Astrocyte (in vitro differentiated cells and primary cell): ENCODE measurements around the gene C8A. TPM values are rescaled to one million over a fixed set of nuclear protein-coding genes. Genes with fewer than 3 reads are reported as not detected.

ENCODE experiments used
- DNase-seq: peaks from one replicate; pipeline ENCODE4 v3.0.0-alpha.2; 2010; ENCODE audit warnings: low read depth
- FAIRE-seq: peaks from 2 replicates; lab custom pipeline; 2011; peaks lifted over from hg19 to GRCh38; lab: Jason Lieb, UNC
- H2AFZ ChIP-seq: 2 replicates; pipeline ENCODE4 v1.6.0; 2012; ENCODE audit warnings: low read depth, low read length, inconsistent platforms
- H3K27ac ChIP-seq: 2 replicates; pipeline ENCODE4 v1.5.1; 2011; ENCODE audit warnings: low read depth, low read length, inconsistent platforms
- H3K27me3 ChIP-seq: 2 replicates; pipeline ENCODE4 v1.6.0; 2011; ENCODE audit warnings: low read length, inconsistent platforms; ENCODE audit not compliant: insufficient read depth
- H3K36me3 ChIP-seq: 2 replicates; pipeline ENCODE4 v1.5.1; 2011; ENCODE audit warnings: low read length, inconsistent platforms; ENCODE audit not compliant: insufficient read depth
- H3K4me1 ChIP-seq: 2 replicates; pipeline ENCODE4 v1.5.1; 2011; ENCODE audit warnings: low read length, inconsistent platforms; ENCODE audit not compliant: insufficient read depth
- H3K4me2 ChIP-seq: 2 replicates; pipeline ENCODE4 v1.6.0; 2012; ENCODE audit warnings: low read length, inconsistent platforms
- H3K4me3 ChIP-seq: 2 replicates; pipeline ENCODE4 v1.5.1; 2011; ENCODE audit warnings: low read depth, mild to moderate bottlenecking, low read length, inconsistent platforms; ENCODE audit not compliant: insufficient read depth
- H3K79me2 ChIP-seq: 2 replicates; pipeline ENCODE4 v1.6.0; 2012; ENCODE audit warnings: mild to moderate bottlenecking, low read length, inconsistent platforms; ENCODE audit not compliant: insufficient read depth
- H3K9ac ChIP-seq: 2 replicates; pipeline ENCODE4 v1.6.0; 2012; ENCODE audit warnings: mild to moderate bottlenecking, low read length, inconsistent platforms
- H3K9me3 ChIP-seq: 2 replicates; pipeline ENCODE4 v1.5.1; 2012; ENCODE audit warnings: low read depth, mild to moderate bottlenecking, low read length, inconsistent platforms; ENCODE audit not compliant: insufficient read depth
- H4K20me1 ChIP-seq: 2 replicates; pipeline ENCODE4 v1.6.0; 2012; ENCODE audit warnings: low read length, inconsistent platforms; ENCODE audit not compliant: insufficient read depth
- H3K27ac Mint-ChIP-seq: one replicate; pipeline ENCODE4 v1.8.0; 2021; ENCODE audit warnings: mild to moderate bottlenecking, mixed read lengths; ENCODE audit not compliant: unreplicated experiment
- H3K27me3 Mint-ChIP-seq: one replicate; pipeline ENCODE4 v1.8.0; 2021; ENCODE audit warnings: low read depth, mixed read lengths; ENCODE audit not compliant: unreplicated experiment
- H3K36me3 Mint-ChIP-seq: one replicate; pipeline ENCODE4 v1.8.0; 2021; ENCODE audit warnings: low read depth, mixed read lengths; ENCODE audit not compliant: unreplicated experiment
- H3K4me1 Mint-ChIP-seq: one replicate; pipeline ENCODE4 v1.8.0; 2021; ENCODE audit warnings: low read depth, mixed read lengths; ENCODE audit not compliant: unreplicated experiment
- H3K4me3 Mint-ChIP-seq: one replicate; pipeline ENCODE4 v1.8.0; 2021; ENCODE audit warnings: mild to moderate bottlenecking, moderate library complexity, mixed read lengths; ENCODE audit not compliant: unreplicated experiment
- H3K9me3 Mint-ChIP-seq: one replicate; pipeline ENCODE4 v1.8.0; 2021; ENCODE audit warnings: mild to moderate bottlenecking, mixed read lengths; ENCODE audit not compliant: unreplicated experiment
- CTCF ChIP-seq: IDR thresholded peaks from 2 replicates; pipeline ENCODE4 v1.5.1; 2011; ENCODE audit warnings: low read depth, mild to moderate bottlenecking, inconsistent platforms, low read length, moderate library complexity; ENCODE audit not compliant: insufficient read depth
- EZH2 ChIP-seq: IDR thresholded peaks from 2 replicates; pipeline ENCODE4 v1.6.1; 2012; ENCODE audit warnings: mild to moderate bottlenecking, low read length, inconsistent platforms; ENCODE audit not compliant: insufficient read depth
- total RNA-seq: library from RNA; stranded (reverse); gene quantifications from 2 replicates; pipeline ENCODE4 v1.2.1, GENCODE V29; 2021

The C8A gene
- total RNA-seq, 1 donor from 2014 or later: not detected

- Mint-ChIP-seq H3K36me3 (no peaks in the 10 kb centered on the region), H3K27me3 (peaks cover 12% of the 10 kb centered on the region), H3K27ac (no peak overlapping the region), H3K9me3 (peaks cover 9% of the 10 kb centered on the region), H3K4me3 (no peak overlapping the region), H3K4me1 (peaks cover 11% of the 10 kb centered on the region)
- H3K4me1 ChIP-seq: peaks cover 4% of the 10 kb centered on the region
- H3K79me2 ChIP-seq: no peaks in the 10 kb centered on the region
- H3K27ac ChIP-seq: no peak overlapping the region
- H3K9ac ChIP-seq: no peak overlapping the region
- H2AFZ ChIP-seq: no peak overlapping the region
- FAIRE-seq: no peak
- no peak for DNase-seq
- H3K4me3 ChIP-seq: no peak overlapping the region
- TF ChIP-seq CTCF: no peak
- TF ChIP-seq EZH2: no peak
- H4K20me1 ChIP-seq: no peaks in the 10 kb centered on the region
- H3K36me3 ChIP-seq: no peaks in the 10 kb centered on the region
- H3K27me3 ChIP-seq: no peaks in the 10 kb centered on the region
- H3K9me3 ChIP-seq: no peaks in the 10 kb centered on the region
- H3K4me2 ChIP-seq: no peak overlapping the region
Measured at GRCh38 chr1:56816909-56817308, 37.7 kb upstream of the C8A start.

GRCh38 chr1:56817716-56818463, 36.7 kb upstream of the C8A start:
- peaks cover 11% of the 10 kb centered on the region for H3K4me1 Mint-ChIP-seq
- no peaks in the 10 kb centered on the region for H3K36me3 Mint-ChIP-seq
- H3K27ac Mint-ChIP-seq: no peak overlapping the region
- H4K20me1 ChIP-seq: no peaks in the 10 kb centered on the region
- peaks cover 9% of the 10 kb centered on the region for H3K9me3 Mint-ChIP-seq
- no peak overlapping the region for H3K4me2 ChIP-seq
- no peak overlapping the region for H3K9ac ChIP-seq
- no peak overlapping the region for H3K4me3 ChIP-seq
- DNase-seq (no peak), FAIRE-seq (no peak)
- H3K27ac ChIP-seq: no peak overlapping the region
- no peaks in the 10 kb centered on the region for H3K79me2 ChIP-seq
- no peaks in the 10 kb centered on the region for H3K27me3 ChIP-seq
- H3K9me3 ChIP-seq: no peaks in the 10 kb centered on the region
- peaks cover 16% of the 10 kb centered on the region for H3K27me3 Mint-ChIP-seq
- no peak for TF ChIP-seq CTCF
- TF ChIP-seq EZH2: no peak
- peaks cover 4% of the 10 kb centered on the region for H3K4me1 ChIP-seq
- no peaks in the 10 kb centered on the region for H3K36me3 ChIP-seq
- H3K4me3 Mint-ChIP-seq: no peak overlapping the region
- no peak overlapping the region for H2AFZ ChIP-seq

- Histone ChIP-seq H3K9me3 (no peaks in the 10 kb centered on the region), H3K79me2 (no peaks in the 10 kb centered on the region), H3K9ac (no peak within 1 kb of the TSS), H3K36me3 (no peaks in the 10 kb centered on the region), H4K20me1 (no peaks in the 10 kb centered on the region), H3K4me2 (no peak within 1 kb of the TSS), H2AFZ (no peak within 1 kb of the TSS), H3K27me3 (no peaks in the 10 kb centered on the region), H3K4me3 (no peak within 1 kb of the TSS), H3K27ac (no peak within 1 kb of the TSS), H3K4me1 (peaks cover 4% of the 10 kb centered on the region)
- Mint-ChIP-seq H3K36me3 (no peaks in the 10 kb centered on the region), H3K9me3 (peaks cover 9% of the 10 kb centered on the region), H3K4me3 (no peak within 1 kb of the TSS), H3K27ac (no peak within 1 kb of the TSS), H3K27me3 (peaks cover 19% of the 10 kb centered on the region), H3K4me1 (peaks cover 11% of the 10 kb centered on the region)
- FAIRE-seq (no peak), DNase-seq (no peak)
- TF ChIP-seq EZH2 (no peak), CTCF (no peak)
Measured at GRCh38 chr1:56819387-56819899, 35.2 kb upstream of the C8A start, which contains the start of gene FYB2. Gene FYB2, minus strand, starts transcription at chr1:56819404. Its CDS starts 114 bp downstream, at chr1:56819290.
